Activated T-helper 1 cell treated with anti-CD3 and anti-CD28 coated beads, Interleukin-12 subunit alpha, Interleukin-12 subunit beta, Interleukin-2, Interleukin-4 antibody, amounts not matched to agents 30 ng/mL and 10 ng/mL and 1 ng/mL, durations not matched to agents 14 hours and 24 hours and 36 hours (primary cell): Measurements from ENCODE around the gene NKPD1. TPM values are rescaled to one million over a fixed set of nuclear protein-coding genes. Genes with fewer than 3 reads are reported as not detected.

Experiments used
- DNase-seq: peaks from one replicate; pipeline ENCODE4 v3.0.0; 2021; ENCODE audit warnings: low spot score
- H3K27ac Mint-ChIP-seq: one replicate; pipeline ENCODE4 v1.8.0; 2021; ENCODE audit warnings: mild to moderate bottlenecking, mixed read lengths
- H3K27me3 Mint-ChIP-seq: one replicate; pipeline ENCODE4 v1.8.0; 2022; ENCODE audit warnings: mild to moderate bottlenecking, moderate library complexity, mixed read lengths; ENCODE audit not compliant: insufficient read depth
- H3K36me3 Mint-ChIP-seq: one replicate; pipeline ENCODE4 v1.8.0; 2021; ENCODE audit warnings: low read depth, mixed read lengths
- H3K4me1 Mint-ChIP-seq: one replicate; pipeline ENCODE4 v1.8.0; 2021; ENCODE audit warnings: low read depth, mixed read lengths
- H3K4me3 Mint-ChIP-seq: one replicate; pipeline ENCODE4 v1.8.0; 2021; ENCODE audit warnings: mild to moderate bottlenecking, moderate library complexity, mixed read lengths
- H3K9me3 Mint-ChIP-seq: one replicate; pipeline ENCODE4 v1.8.0; 2021; ENCODE audit warnings: mixed read lengths
- intact Hi-C: fragments of 100-400 bp; cut with micrococcal nuclease; formaldehyde crosslinking; loops from one replicate; pipeline ENCODE4 v1.15.1; 2024
- total RNA-seq: library from RNA; stranded (reverse); gene quantifications from 2 replicates; pipeline ENCODE4 v1.2.3, GENCODE V29; 2022

Gene NKPD1
- total RNA-seq, 1 donor from 2014 or later: 0.16 TPM

DNA sequence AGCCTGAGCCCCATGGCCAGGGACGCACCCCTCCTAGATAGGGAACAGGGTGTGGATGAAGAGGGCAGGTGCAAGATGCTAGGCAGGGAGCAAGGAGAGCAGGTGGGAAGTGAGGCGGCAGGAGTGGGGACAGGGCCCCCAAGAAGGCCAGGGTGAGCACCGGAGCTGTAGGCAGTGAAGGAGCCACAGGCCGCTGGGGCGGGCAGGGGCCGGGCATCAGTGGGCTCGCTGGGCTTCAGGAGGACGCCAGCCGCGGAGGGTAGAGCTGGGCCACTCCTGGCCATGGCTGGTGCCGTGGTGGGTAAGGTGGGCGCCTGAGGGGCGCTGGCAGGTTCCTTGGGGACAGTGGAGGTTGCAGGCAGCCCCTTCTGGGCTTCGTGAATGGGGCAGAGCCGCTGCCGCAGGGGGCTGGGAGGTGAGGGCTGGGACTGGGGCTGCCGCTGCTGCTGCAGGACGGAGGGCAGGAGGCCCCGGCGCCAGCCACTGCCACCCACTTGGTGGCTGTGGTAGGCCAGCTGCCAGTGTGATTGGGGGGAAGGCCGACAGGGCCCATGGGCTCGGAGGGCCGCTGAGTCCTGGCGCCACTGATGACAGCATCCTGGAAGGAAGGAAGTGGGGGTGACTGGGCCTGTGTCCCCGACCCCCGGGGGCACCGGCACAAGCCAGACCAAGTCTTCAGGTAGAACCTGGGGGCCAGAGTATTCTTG lies 2.1 kb downstream of the NKPD1 start:
- Mint-ChIP-seq H3K27ac (no peak overlapping the region), H3K4me1 (peaks cover 7% of the 10 kb centered on the region), H3K9me3 (no peaks in the 10 kb centered on the region), H3K4me3 (no peak overlapping the region), H3K27me3 (peaks cover 20% of the 10 kb centered on the region), H3K36me3 (no peaks in the 10 kb centered on the region)
- no peak for DNase-seq
- intact Hi-C loops: no loop called here

- H3K4me1 Mint-ChIP-seq: peaks cover 11% of the 10 kb centered on the region
- no peaks in the 10 kb centered on the region for H3K36me3 Mint-ChIP-seq
- H3K27ac Mint-ChIP-seq: no peak overlapping the region
- H3K27me3 Mint-ChIP-seq: peaks cover 25% of the 10 kb centered on the region
- no peaks in the 10 kb centered on the region for H3K9me3 Mint-ChIP-seq
- no peak for DNase-seq
- intact Hi-C loops: no loop called here
- no peak overlapping the region for H3K4me3 Mint-ChIP-seq
Measured at GRCh38 chr19:45156751-45157150, 4.0 kb downstream of the NKPD1 start.

- no peak for DNase-seq
- H3K27ac Mint-ChIP-seq: no peak overlapping the region
- H3K4me1 Mint-ChIP-seq: peaks cover 11% of the 10 kb centered on the region
- no peak overlapping the region for H3K4me3 Mint-ChIP-seq
- no peaks in the 10 kb centered on the region for H3K9me3 Mint-ChIP-seq
- H3K27me3 Mint-ChIP-seq: peaks cover 31% of the 10 kb centered on the region
- no peaks in the 10 kb centered on the region for H3K36me3 Mint-ChIP-seq
- intact Hi-C loops: no loop called here
Measured at GRCh38 chr19:45156011-45156630, 4.7 kb downstream of the NKPD1 start.

DNA sequence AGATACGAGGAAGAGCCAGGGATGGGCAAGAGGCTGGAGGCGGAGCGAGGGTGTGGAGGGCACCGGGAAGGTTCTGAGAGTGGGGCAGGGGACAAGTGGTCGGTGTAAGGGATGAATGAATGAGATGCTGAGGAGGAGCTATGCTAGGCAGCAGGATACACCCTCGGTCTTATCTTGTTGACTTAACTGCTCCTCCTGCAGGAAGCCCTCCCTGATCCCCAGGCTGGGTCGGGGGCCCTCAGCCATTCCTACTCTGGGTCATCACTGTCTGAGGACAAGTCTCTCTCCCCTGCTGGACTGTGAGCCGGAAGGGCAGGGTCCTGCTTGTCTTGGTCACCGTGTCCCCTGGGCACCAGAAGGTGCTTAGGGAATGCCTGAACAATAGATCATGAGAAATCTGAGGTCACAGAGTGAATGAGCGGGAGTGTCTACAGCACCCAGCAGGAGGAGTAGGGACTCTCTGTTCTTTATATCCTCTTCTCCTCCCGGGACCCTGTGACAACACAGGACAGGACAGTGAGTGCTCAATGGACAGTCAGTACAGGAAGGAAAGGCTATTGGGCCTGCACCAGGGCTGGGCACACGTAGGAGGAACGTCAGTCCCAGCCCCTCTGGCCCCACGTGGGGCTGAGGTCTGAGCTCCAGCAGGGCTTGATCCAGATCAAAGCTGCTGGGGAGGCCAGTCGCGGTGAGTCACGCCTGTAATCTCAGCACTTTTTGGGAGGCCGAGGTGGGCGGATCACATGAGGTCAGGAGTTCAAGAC lies 6.5 kb downstream of the NKPD1 start:
- H3K27ac Mint-ChIP-seq: peak overlapping the region; percentile 40
- H3K4me3 Mint-ChIP-seq: peak overlapping the region; percentile 28
- intact Hi-C loops: no loop called here
- H3K4me1 Mint-ChIP-seq: peaks cover 13% of the 10 kb centered on the region
- no peak for DNase-seq
- H3K27me3 Mint-ChIP-seq: peaks cover 26% of the 10 kb centered on the region
- no peaks in the 10 kb centered on the region for H3K36me3 Mint-ChIP-seq
- H3K9me3 Mint-ChIP-seq: no peaks in the 10 kb centered on the region

- peaks cover 15% of the 10 kb centered on the region for H3K4me1 Mint-ChIP-seq
- H3K27ac Mint-ChIP-seq: peak overlapping the region; percentile 40
- H3K36me3 Mint-ChIP-seq: no peaks in the 10 kb centered on the region
- H3K9me3 Mint-ChIP-seq: no peaks in the 10 kb centered on the region
- intact Hi-C loops: no loop called here
- peak; percentile 11 for DNase-seq
- H3K27me3 Mint-ChIP-seq: peaks cover 26% of the 10 kb centered on the region
- peak overlapping the region; percentile 28 for H3K4me3 Mint-ChIP-seq
Measured at GRCh38 chr19:45153339-45154063, 7.3 kb downstream of the NKPD1 start.

- intact Hi-C loops: no loop called here
Measured at GRCh38 chr19:45152504-45153338, 8.1 kb downstream of the NKPD1 start.

GRCh38 chr19:45151821-45152503 lies 8.8 kb downstream of the NKPD1 start:
- H3K27me3 Mint-ChIP-seq: peaks cover 23% of the 10 kb centered on the region
- H3K4me1 Mint-ChIP-seq: peaks cover 15% of the 10 kb centered on the region
- intact Hi-C loops: no loop called here
- H3K4me3 Mint-ChIP-seq: peak overlapping the region; percentile 5
- no peaks in the 10 kb centered on the region for H3K9me3 Mint-ChIP-seq
- no peak for DNase-seq
- H3K27ac Mint-ChIP-seq: peak overlapping the region; percentile 40
- H3K36me3 Mint-ChIP-seq: no peaks in the 10 kb centered on the region

More at GRCh38 chr19:45152504-45153338, 8.1 kb downstream of the NKPD1 start:
- no peaks in the 10 kb centered on the region for H3K36me3 Mint-ChIP-seq
- H3K4me3 Mint-ChIP-seq: peak overlapping the region; percentile 70
- peak overlapping the region; percentile 40 for H3K27ac Mint-ChIP-seq
- peak; percentile 33 for DNase-seq
- H3K4me1 Mint-ChIP-seq: peaks cover 15% of the 10 kb centered on the region
- H3K27me3 Mint-ChIP-seq: peaks cover 23% of the 10 kb centered on the region
- H3K9me3 Mint-ChIP-seq: no peaks in the 10 kb centered on the region

DNA sequence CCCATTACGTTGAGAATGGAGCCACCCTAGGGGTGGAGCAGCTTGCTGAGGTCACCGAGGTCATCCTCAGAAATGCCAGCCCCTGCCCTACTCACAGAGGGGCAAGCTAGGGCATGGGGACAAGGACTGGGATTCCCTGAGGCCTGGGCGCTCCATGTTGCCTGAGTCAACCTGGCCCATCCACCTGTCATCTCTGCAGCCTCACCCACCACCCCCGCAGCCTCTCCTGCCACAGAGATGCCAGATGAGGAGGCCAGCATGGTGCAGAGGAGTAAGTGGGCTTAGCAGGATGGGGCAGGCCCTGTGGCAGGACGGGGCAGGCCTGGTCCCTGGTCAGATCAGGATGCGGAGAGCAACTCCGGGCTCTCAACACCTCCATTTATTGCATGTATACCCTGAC lies 9.5 kb downstream of the NKPD1 start:
- no peaks in the 10 kb centered on the region for H3K36me3 Mint-ChIP-seq
- DNase-seq: no peak
- peak overlapping the region; percentile 5 for H3K4me3 Mint-ChIP-seq
- intact Hi-C loops: no loop called here
- no peak overlapping the region for H3K27ac Mint-ChIP-seq
- H3K9me3 Mint-ChIP-seq: no peaks in the 10 kb centered on the region
- H3K27me3 Mint-ChIP-seq: peaks cover 23% of the 10 kb centered on the region
- H3K4me1 Mint-ChIP-seq: peaks cover 15% of the 10 kb centered on the region

GRCh38 chr19:45150751-45151281 lies 10.0 kb downstream of the NKPD1 start:
- Mint-ChIP-seq H3K36me3 (no peaks in the 10 kb centered on the region), H3K27ac (no peak overlapping the region), H3K27me3 (peaks cover 23% of the 10 kb centered on the region), H3K4me3 (no peak overlapping the region), H3K4me1 (peaks cover 15% of the 10 kb centered on the region), H3K9me3 (no peaks in the 10 kb centered on the region)
- intact Hi-C loops: no loop called here
- no peak for DNase-seq

DNA sequence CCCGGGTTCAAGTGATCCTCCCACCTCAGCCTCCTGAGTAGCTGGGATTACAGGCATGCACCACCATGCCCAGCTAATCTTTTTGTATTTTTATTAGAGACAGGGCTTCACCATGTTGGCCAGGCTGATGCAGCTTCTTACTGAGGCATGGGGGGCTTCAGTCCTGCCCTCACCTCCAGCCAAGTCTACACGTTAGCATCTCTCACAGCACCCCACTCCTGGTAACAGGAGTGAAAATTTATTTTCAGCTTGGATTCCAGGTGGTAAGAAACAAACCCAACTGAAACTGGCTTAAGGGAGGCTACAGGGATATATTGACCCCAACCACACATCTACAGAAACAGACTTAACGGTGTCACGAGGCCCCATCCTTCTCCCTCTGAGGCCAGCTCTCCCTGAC lies 10.6 kb downstream of the NKPD1 start:
- peaks cover 15% of the 10 kb centered on the region for H3K4me1 Mint-ChIP-seq
- intact Hi-C loops: no loop called here
- H3K9me3 Mint-ChIP-seq: no peaks in the 10 kb centered on the region
- no peak for DNase-seq
- no peaks in the 10 kb centered on the region for H3K36me3 Mint-ChIP-seq
- H3K27ac Mint-ChIP-seq: no peak overlapping the region
- H3K4me3 Mint-ChIP-seq: no peak overlapping the region
- peaks cover 21% of the 10 kb centered on the region for H3K27me3 Mint-ChIP-seq

- no peak for DNase-seq
- H3K9me3 Mint-ChIP-seq: no peaks in the 10 kb centered on the region
- intact Hi-C loops: no loop called here
- H3K4me1 Mint-ChIP-seq: peaks cover 11% of the 10 kb centered on the region
- H3K36me3 Mint-ChIP-seq: no peaks in the 10 kb centered on the region
- H3K27ac Mint-ChIP-seq: no peak overlapping the region
- H3K27me3 Mint-ChIP-seq: peaks cover 15% of the 10 kb centered on the region
- H3K4me3 Mint-ChIP-seq: no peak overlapping the region
Measured at GRCh38 chr19:45149129-45149528, 11.7 kb downstream of the NKPD1 start.
